Stimulated activated CD4-positive, alpha-beta T cell treated with anti-CD3 and anti-CD28 coated beads, TNF-alpha, amount 100 ng/mL, for 1 hour (primary cell): Measurements from ENCODE around the gene CRP.
"Not testable (repeated sequence)": the region's sequence is repeated elsewhere in the genome, so short reads cannot be mapped to it uniquely, and the experiment has no call there.

ENCODE experiments used
- DNase-seq, 3 donors: peaks; one replicate each; pipeline ENCODE4 v3.0.0-alpha.2; 2020; ENCODE audit warnings: low read depth in 3 of 3, low spot score in 1 of 3

CRP gene

DNA sequence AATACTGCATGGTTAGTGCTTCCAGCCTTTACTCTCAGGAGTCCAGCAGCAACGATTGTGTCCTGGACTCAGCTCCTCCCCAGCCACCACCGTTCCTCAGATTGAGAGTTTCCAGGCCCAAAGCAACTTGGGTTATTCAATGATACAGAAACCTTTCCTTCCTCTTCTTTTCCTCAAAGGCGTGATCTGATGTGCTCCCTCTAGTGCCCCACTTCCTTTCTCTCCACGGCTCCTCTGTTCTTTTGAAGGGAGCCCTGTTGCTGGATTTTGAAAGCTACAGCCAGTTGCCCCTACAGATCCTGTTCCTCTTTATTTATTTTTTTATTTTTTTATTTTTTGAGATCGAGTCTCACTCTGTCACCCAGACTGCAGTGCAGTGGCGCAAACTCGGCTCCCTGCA lies 14.1 kb downstream of the CRP start:
- DNase-seq, result no peak

- no peak for DNase-seq
These were observed 14.7 kb downstream of the CRP start for GRCh38 chr1:159699653-159700052.

DNA sequence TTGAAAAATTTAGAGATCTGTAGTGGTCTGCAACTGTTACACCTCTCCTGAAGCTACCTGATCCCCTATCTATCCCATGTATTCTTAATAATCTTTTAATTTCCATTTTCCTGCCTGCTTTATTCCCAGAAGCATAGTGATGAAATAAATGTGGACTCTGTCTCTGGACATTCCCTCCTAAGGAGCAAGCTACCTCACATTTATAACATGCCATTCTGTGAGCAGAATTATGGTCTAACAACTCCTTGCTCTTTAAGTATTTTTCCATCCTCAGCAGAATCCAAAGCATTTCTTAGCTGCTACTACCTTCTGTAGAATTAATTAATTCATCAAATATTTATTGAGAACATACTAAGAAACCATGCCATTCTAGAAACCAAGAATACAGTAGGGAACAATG lies 15.1 kb downstream of the CRP start:
- no peak for DNase-seq

DNA sequence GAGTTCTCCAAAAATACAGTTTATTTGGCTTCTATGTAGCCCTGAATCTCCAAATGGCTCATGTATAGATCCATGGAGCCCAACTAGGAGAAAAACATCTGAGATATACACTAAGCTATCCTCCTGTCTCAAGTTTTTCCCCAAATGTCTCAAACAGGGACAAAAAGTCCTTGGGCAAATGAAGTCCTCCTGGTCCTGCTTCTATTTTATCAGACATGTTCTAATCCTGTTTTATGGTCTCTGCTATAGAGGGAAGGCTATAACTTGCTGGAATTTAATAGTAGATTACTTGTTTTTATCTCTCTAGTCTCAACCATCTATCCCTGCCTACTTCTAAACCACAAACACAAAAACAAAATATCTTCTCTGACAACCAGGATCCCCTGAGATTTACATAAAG lies 26.9 kb downstream of the CRP start:
- no peak for DNase-seq

- no peak for DNase-seq
These were observed 27.6 kb downstream of the CRP start for GRCh38 chr1:159686599-159687299.

DNA sequence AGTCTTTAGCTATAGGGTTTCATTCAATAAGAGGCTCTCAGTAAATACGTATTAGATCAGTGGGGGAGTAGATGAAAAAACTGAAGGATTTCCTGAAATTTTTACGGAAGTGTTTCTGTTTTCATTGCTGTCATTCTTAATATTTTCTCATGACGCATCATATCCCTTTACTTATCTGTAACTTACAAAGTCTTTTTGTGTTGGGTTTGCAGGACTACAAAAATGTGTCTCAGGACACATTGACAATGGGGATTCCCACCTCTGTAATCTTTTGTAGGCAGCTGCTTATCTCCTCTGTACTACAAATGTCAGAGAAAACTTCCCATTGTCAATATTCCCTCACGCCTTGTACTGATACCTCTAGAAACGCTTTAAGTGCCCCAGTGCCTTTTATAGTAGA lies 35.5 kb downstream of the CRP start:
- DNase-seq, result no peak

- no peak for DNase-seq
These were observed 39.3 kb downstream of the CRP start for GRCh38 chr1:159675046-159675445.

DNA sequence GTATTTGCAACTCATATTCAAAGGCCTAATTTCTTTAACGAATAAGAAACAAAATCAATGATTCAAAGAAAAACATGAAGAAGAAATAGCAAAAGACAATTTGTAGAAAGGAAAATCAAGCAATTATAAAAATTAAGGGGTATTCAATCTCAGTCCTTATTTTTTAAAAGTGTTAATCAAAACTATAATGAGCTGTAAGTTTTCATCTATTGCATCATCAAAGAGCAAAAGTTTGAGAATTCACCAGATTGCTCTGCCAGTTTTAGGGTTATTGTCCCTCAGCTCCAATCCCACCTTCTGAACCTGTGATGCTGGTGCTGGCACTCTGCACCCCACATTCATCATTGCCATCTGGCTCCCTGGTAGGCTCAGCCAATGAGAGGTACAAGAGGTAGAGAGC lies 42.0 kb downstream of the CRP start:
- DNase-seq, result not testable (repeated sequence)

DNA sequence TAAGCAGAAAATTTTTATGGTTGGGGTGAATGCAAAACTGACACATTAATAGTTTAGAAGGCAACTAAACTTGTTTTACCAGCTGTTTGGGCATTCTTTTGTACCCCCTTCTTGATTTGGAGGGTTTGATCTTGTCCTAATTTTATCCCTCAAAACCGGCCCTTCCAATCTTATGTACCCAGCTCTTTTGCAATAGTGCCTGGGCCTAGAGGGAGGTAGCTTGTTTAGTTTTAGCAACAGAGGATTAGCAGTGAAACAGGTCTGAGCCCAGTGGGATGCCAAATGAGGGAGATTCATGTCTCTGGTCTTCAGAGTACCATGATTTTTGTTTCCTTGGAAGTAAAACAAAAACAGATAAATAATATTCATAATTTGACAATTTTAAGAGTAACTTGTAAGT lies 45.1 kb downstream of the CRP start:
- DNase-seq, result no peak

GRCh38 chr1:159668739-159669138 lies 45.6 kb downstream of the CRP start:
- no peak for DNase-seq

GRCh38 chr1:159664247-159664646 lies 50.1 kb downstream of the CRP start:
- no peak for DNase-seq

DNA sequence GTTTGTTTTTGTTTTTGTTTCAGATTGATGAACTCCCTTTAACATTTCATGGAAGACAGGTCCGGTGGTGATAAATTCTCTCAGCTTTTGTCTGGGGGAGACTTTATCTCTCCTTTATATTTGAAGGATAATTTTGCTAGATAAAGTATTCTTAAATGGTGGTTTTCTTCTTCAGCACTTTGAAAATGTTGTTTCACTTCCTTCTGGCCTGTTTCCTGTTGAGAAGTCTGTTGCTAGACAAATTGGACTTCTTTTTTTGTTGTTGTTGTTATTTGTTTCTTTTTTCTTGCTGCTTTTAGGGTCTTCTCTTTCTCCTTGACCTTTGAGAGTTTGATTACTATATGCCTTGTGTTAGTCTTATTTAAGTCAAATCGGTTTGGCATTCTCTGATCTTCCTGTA lies 50.8 kb downstream of the CRP start:
- DNase-seq, result no peak
